ENCODE data around the gene UBE2G2.

UBE2G2 gene

GRCh38 chr21:44774972-44775371 lies 26.6 kb downstream of the UBE2G2 start:
- TF ChIP-seq, protein P1, sequence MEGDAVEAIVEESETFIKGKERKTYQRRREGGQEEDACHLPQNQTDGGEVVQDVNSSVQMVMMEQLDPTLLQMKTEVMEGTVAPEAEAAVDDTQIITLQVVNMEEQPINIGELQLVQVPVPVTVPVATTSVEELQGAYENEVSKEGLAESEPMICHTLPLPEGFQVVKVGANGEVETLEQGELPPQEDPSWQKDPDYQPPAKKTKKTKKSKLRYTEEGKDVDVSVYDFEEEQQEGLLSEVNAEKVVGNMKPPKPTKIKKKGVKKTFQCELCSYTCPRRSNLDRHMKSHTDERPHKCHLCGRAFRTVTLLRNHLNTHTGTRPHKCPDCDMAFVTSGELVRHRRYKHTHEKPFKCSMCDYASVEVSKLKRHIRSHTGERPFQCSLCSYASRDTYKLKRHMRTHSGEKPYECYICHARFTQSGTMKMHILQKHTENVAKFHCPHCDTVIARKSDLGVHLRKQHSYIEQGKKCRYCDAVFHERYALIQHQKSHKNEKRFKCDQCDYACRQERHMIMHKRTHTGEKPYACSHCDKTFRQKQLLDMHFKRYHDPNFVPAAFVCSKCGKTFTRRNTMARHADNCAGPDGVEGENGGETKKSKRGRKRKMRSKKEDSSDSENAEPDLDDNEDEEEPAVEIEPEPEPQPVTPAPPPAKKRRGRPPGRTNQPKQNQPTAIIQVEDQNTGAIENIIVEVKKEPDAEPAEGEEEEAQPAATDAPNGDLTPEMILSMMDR (IDR thresholded peaks at IDR 0.05; ENCODE audit: low read depth, low read length): no peak

GRCh38 chr21:44773291-44773932 lies 28.2 kb downstream of the UBE2G2 start:
- TF ChIP-seq, protein P1 (IDR thresholded peaks at IDR 0.05; ENCODE audit: low read depth, low read length): no peak
- no peak for DNase-seq (ENCODE audit: extremely low read depth, low read depth)

More at GRCh38 chr21:44774972-44775371, 26.6 kb downstream of the UBE2G2 start:
- DNase-seq (ENCODE audit: extremely low read depth, low read depth): no peak

- TF ChIP-seq, protein P1 (IDR thresholded peaks at IDR 0.05; ENCODE audit: low read depth, low read length): no peak
- DNase-seq (ENCODE audit: extremely low read depth, low read depth): no peak
These were observed 29.6 kb downstream of the UBE2G2 start for GRCh38 chr21:44771896-44772525.

DNA sequence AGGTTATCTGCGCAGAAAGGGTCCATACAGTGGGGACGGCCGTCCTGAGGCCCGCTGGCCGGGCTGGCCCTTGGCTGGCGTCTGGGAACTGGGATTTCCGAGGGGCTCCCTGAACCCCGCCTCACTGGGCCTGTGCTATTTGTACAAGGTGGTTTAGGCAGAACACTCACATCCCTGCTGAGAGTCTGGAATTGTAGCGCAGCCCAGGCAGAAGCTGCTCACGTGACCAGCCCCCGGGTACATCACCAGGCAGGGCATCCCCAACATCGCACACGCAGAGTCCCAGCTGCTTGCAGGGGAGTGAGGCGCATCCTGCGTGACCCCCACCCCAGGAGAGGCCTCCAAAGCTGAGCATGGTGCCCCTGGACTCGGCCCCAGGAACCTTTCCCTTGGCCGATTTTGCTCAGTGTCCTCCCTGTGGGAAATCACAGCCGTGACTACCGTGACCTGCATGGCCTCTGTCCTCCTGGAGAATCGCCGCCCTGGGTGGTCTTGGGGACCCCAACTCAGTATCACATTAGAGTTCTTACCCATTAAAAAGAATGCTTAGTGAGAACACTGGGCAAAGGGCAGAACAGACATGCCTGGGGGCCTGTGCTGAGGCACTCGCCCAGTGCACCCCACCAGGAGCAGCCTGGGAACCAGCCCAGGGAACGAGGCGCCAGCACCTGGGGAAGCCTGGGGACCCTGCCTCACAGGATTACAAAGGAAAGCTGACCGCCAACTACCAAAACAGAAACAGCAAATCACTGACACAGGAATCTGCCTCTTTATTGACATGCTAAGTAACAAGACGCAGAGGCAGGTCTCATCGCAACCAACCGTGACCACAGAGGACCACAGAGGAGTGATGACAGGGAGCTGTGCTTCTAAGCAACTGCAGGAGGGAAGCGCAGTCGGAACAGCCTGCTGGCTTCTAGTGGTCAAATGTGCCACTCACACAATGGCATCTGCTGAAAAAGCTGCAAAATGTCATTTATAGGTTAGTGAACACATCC lies 33.5 kb downstream of the UBE2G2 start:
- TF ChIP-seq, protein P1 (IDR thresholded peaks at IDR 0.05; ENCODE audit: low read depth, low read length): no peak
- DNase-seq (ENCODE audit: extremely low read depth, low read depth): no peak

DNA sequence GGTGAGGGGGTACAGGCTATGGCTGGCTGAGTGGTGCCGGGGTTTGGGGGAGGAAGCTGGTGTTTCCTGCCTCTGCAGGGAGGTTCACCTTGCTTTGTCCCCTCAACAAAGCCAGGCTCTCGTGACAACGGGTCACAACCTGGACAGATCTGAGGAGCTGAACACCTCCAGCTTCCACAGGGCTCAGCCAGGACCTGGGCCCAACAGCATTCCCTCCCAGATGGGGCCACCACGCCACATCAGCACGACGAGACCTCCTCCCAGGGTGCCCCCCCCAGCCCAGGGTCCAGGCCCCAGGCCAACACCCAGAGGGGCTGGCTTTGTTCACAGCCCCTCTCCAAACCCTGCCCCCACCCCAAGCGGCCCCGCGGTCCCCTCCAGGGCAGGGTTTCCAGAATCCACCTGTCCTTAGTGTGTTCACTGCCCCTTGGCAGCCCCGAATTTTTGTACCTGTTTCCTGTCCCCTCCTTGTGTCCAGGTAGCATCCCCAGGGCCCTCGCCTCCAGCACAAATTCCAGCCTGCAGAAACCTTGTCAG lies 34.7 kb downstream of the UBE2G2 start:
- DNase-seq (ENCODE audit: extremely low read depth, low read depth): no peak
- TF ChIP-seq, protein P1 (IDR thresholded peaks at IDR 0.05; ENCODE audit: low read depth, low read length): no peak

DNA sequence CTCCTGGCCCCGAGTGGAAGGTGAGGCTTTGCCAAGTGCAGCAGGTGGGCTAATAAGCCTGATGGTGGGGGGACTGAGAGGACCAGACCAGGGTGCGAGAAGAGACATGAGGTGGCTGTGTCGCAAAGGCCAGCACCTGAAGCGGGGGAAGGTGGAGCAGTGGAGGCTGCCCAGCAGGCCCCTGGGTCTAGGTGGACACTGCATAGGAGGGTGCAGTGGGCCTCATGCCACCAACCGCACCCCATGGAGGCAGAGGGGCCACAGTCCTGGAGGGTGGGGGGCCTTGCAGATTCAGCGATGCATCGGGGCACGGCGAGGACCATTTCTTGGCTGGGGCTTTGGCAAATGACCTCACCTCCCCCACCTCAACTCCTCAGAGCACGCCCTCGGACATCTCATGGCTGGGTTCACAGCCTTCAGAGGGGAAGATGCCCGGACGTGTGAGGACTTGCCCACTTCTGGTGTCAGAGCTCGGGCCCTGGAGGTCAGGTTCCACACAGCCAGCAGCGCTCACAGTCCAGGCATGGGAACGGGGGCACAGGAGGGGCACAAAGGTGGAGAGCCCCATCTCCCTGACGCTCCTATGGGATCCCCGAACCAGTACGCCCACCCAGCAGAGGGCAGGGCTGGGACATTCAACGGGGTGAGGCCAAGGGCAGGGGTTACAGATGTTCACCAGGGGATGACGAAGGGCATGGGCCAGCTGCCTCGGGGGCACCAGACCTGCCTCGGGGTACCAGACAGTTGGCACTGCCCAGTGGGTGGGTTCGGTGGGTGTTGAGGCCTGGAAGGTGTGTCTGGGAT lies 35.4 kb downstream of the UBE2G2 start:
- no peak for DNase-seq (ENCODE audit: extremely low read depth, low read depth)
- TF ChIP-seq, protein P1 (IDR thresholded peaks at IDR 0.05; ENCODE audit: low read depth, low read length): no peak

Data from AG09319 (cell line).